Testis (tissue), 3 donors: ENCODE measurements around the gene NTM. TPM values are rescaled to one million over a fixed set of nuclear protein-coding genes. Genes with fewer than 3 reads are reported as not detected.

Experiments
- DNase-seq: peaks from one replicate; pipeline ENCODE4 v3.0.0-alpha.2; 2019
- H3K27ac ChIP-seq, 2 donors: fragments of 200-600 bp; sonication (generic); one replicate each; pipeline ENCODE4 v1.5.1; 2019
- H3K27me3 ChIP-seq: fragments of 200-600 bp; sonication (generic); one replicate; pipeline ENCODE4 v1.5.1; 2019
- H3K36me3 ChIP-seq: fragments of 200-600 bp; sonication (generic); one replicate; pipeline ENCODE4 v1.5.1; 2017; ENCODE audit warnings: low read depth; ENCODE audit errors: missing control alignments
- H3K4me1 ChIP-seq: fragments of 200-600 bp; sonication (generic); one replicate; pipeline ENCODE4 v1.5.1; 2019
- H3K4me3 ChIP-seq, 2 donors: fragments of 200-600 bp; sonication (generic); one replicate each; pipeline ENCODE4 v1.5.1; 2017 to 2019
- H3K9me3 ChIP-seq: fragments of 200-600 bp; sonication (generic); one replicate; pipeline ENCODE4 v1.5.1; 2017
- POLR2A ChIP-seq: fragments of 450-650 bp; IDR thresholded peaks from one replicate; pipeline ENCODE4 v1.6.1; 2017; ENCODE audit warnings: antibody characterized with exemption, mild to moderate bottlenecking, moderate library complexity
- WGBS, 2 donors: methylation state at CpG; one replicate each; pipeline ENCODE4 v1.1.5; 2018; 5-methylcytosine and 5-hydroxymethylcytosine counted together
- intact Hi-C: fragments of 100-400 bp; cut with DNase I; formaldehyde crosslinking; loops from one replicate; pipeline ENCODE4 v1.15.1; 2023; ENCODE audit warnings: low total_unique reads
- polyA plus RNA-seq: library from polyadenylated mRNA; stranded (reverse); fragments of 350-450 nt; fragmentation: Illumina TruSeq; extraction: RNeasy Lipid Tissue Mini Kit (QIAGEN cat#74804); gene quantifications from one replicate; pipeline ENCODE4 v1.2.3, GENCODE V29; 2014; ENCODE audit warnings: low read depth, low replicate concordance; ENCODE audit not compliant: insufficient read depth
- total RNA-seq, 2 donors: library from RNA; depleted of rRNA; stranded (reverse); fragments of >200 nt; gene quantifications; one replicate each; pipeline ENCODE4 v1.2.3, GENCODE V29; 2016
- TF ChIP-seq, protein P1 (sequence below), 3 experiments: fragments of 450-650 bp in 2 of 3; fragments of 200-600 bp in 1 of 3; sonication (generic) in 1 of 3; IDR thresholded peaks; one replicate each; pipeline ENCODE4 v1.5.1; 2016 to 2019; ENCODE audit warnings: antibody characterized with exemption in 3 of 3, mild to moderate bottlenecking in 2 of 3, moderate library complexity in 1 of 3

The NTM gene
- total and polyA plus RNA-seq, 3 donors from 2014 or later: 1.7 to 4.5 (median 1.8) TPM

DNA sequence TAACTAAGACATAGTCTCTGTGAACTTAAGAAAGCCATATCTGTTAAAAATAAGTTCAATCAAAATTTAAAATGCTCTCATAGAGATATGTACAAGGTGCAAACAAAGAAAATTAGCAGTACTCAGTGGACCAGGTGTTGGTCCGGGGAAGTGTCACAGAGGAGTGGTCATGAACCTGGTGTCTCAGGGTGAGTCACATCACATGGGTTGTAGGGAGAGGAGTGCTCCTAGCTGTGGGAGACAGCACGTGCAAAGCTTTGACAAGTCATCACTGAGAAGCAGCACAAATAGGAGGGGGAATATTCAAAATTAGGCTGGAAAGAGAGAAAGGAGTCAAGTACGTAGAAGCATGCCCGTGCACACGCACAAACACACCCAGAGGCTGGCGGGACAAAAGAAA, 438.1 kb downstream of the NTM start:
- H3K4me1 ChIP-seq: no peaks in the 10 kb centered on the region
- intact Hi-C loops: no loop called here
- whole genome bisulfite sequencing, 2 donors: 86% methylated on average over 6 of the region's 6 CpGs

GRCh38 chr11:131809203-131809918, 438.9 kb downstream of the NTM start:
- Histone ChIP-seq H3K4me3 (no peak overlapping the region), H3K4me1 (no peaks in the 10 kb centered on the region), H3K36me3 (no peaks in the 10 kb centered on the region), H3K27me3 (no peaks in the 10 kb centered on the region), H3K27ac (no peak overlapping the region), H3K9me3 (no peaks in the 10 kb centered on the region)
- DNase-seq: no peak
- intact Hi-C loops: no loop called here
- TF ChIP-seq, protein P1, sequence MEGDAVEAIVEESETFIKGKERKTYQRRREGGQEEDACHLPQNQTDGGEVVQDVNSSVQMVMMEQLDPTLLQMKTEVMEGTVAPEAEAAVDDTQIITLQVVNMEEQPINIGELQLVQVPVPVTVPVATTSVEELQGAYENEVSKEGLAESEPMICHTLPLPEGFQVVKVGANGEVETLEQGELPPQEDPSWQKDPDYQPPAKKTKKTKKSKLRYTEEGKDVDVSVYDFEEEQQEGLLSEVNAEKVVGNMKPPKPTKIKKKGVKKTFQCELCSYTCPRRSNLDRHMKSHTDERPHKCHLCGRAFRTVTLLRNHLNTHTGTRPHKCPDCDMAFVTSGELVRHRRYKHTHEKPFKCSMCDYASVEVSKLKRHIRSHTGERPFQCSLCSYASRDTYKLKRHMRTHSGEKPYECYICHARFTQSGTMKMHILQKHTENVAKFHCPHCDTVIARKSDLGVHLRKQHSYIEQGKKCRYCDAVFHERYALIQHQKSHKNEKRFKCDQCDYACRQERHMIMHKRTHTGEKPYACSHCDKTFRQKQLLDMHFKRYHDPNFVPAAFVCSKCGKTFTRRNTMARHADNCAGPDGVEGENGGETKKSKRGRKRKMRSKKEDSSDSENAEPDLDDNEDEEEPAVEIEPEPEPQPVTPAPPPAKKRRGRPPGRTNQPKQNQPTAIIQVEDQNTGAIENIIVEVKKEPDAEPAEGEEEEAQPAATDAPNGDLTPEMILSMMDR (IDR thresholded peaks at IDR 0.05): no peak
- TF ChIP-seq POLR2A: no peak
- WGBS, 2 donors: 44 to 59% methylated on average over 11 of the region's 11 CpGs

More for the DNA sequence above, 438.1 kb downstream of the NTM start:
- Histone ChIP-seq H3K4me3 (no peak overlapping the region), H3K36me3 (no peaks in the 10 kb centered on the region), H3K27ac (no peak overlapping the region), H3K9me3 (no peaks in the 10 kb centered on the region), H3K27me3 (no peaks in the 10 kb centered on the region)
- TF ChIP-seq, protein P1 (IDR thresholded peaks at IDR 0.05): no peak
- no peak for TF ChIP-seq POLR2A
- no peak for DNase-seq

GRCh38 chr11:131810541-131810940, 440.1 kb downstream of the NTM start:
- WGBS, 2 donors: 47 to 53% methylated on average over 3 of the region's 3 CpGs
- no peaks in the 10 kb centered on the region for H3K9me3 ChIP-seq
- no peaks in the 10 kb centered on the region for H3K36me3 ChIP-seq
- no peak overlapping the region for H3K4me3 ChIP-seq
- H3K27ac ChIP-seq: no peak overlapping the region
- TF ChIP-seq, protein P1 (IDR thresholded peaks at IDR 0.05): no peak
- no peak for TF ChIP-seq POLR2A
- DNase-seq: no peak
- H3K4me1 ChIP-seq: no peaks in the 10 kb centered on the region
- intact Hi-C loops: no loop called here
- no peaks in the 10 kb centered on the region for H3K27me3 ChIP-seq

- no peaks in the 10 kb centered on the region for H3K4me1 ChIP-seq
- DNase-seq: no peak
- H3K27me3 ChIP-seq: no peaks in the 10 kb centered on the region
- intact Hi-C loops: no loop called here
- no peaks in the 10 kb centered on the region for H3K9me3 ChIP-seq
- no peak overlapping the region for H3K27ac ChIP-seq
- no peaks in the 10 kb centered on the region for H3K36me3 ChIP-seq
- no peak overlapping the region for H3K4me3 ChIP-seq
- TF ChIP-seq, protein P1 (IDR thresholded peaks at IDR 0.05): no peak
- no peak for TF ChIP-seq POLR2A
- 38 to 48% methylated on average over 3 of the region's 3 CpGs for WGBS, 2 donors
Measured at GRCh38 chr11:131811383-131811782, 441.0 kb downstream of the NTM start.

DNA sequence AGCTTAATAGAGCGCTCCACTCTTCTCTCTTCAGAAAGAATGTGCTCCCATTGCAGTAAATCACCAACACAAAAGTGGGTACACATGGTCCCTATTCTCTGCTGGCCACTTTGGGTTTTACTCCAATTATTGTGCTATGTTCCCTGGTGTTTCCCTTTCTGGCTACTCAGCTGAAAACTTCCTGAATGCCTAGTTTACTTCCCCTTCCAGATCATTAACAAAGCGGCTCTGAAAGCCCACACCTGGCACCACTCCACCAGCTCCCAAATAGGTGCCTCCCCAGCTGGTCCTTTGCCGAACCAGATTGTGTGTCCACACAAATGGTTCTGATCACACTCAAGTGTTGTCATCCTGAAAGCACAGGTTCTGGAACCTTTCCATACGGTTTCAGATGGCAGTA, 443.7 kb downstream of the NTM start:
- no peak for DNase-seq
- no peaks in the 10 kb centered on the region for H3K36me3 ChIP-seq
- TF ChIP-seq POLR2A: no peak
- TF ChIP-seq, protein P1 (IDR thresholded peaks at IDR 0.05): no peak
- H3K4me1 ChIP-seq: no peaks in the 10 kb centered on the region
- H3K4me3 ChIP-seq: no peak overlapping the region
- H3K9me3 ChIP-seq: no peaks in the 10 kb centered on the region
- H3K27ac ChIP-seq: no peak overlapping the region
- intact Hi-C loops: no loop called here
- WGBS, 2 donors: 67 to 71% methylated on average over 4 of the region's 4 CpGs
- no peaks in the 10 kb centered on the region for H3K27me3 ChIP-seq
